HG03469 (cell line): ENCODE data around the gene CFAP299.
"Not testable (repeated sequence)": the region's sequence is repeated elsewhere in the genome, so short reads cannot be mapped to it uniquely, and the experiment has no call there.

Experiments
- ATAC-seq: cut with Tn5 transposase; IDR thresholded peaks from one replicate; pipeline ENCODE4 v1.9.1; 2021; ENCODE audit warnings: mild to moderate bottlenecking, moderate library complexity, moderate number of reproducible peaks; ENCODE audit not compliant: unreplicated experiment

The CFAP299 gene

GRCh38 chr4:80335554-80336358 lies at the start of gene CFAP299:
CFAP299 (plus strand) TSS chr4:80335730.
- ATAC-seq, result peak; percentile 99

DNA sequence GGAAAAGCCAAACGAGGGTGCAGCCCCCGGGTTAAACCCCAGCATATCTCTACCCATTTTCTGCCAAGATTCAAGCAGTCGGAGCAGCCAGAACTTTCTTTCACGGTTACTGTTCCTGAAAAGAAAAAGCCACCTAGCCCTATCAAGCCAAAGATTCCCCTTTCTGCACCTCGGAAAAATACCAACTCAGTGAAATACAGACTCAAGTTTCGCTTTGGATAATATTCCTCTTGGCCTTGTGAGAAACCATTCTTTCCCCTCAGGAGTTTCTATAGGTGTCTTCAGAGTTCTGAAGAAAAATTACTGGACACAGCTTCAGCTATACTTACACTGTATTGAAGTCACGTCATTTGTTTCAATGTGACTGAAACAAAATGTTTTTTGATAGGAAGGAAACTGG lies 49.1 kb upstream of the CFAP299 start:
- no peak for ATAC-seq

- not testable (repeated sequence) for ATAC-seq
Observed at GRCh38 chr4:80290665-80291064, 44.9 kb upstream of the CFAP299 start.

DNA sequence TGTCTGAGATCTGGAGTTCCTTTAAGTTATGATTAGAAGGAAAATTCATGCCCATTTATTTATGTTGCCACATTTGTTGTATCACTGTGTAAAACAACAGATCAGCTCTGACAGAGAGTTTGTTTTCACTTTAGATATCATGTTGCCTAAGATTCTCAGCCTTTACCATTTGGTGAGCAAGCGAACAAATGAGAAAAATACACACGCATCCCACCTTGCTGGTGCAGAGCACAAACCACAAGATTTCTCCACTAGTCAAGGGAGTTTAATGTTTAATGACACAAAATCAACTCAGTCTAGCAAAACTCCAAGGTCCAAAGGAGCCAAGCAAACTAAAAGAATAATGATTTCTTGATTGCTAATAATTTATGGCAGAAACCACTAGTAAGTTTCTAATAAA lies 41.3 kb upstream of the CFAP299 start:
- ATAC-seq, result no peak

DNA sequence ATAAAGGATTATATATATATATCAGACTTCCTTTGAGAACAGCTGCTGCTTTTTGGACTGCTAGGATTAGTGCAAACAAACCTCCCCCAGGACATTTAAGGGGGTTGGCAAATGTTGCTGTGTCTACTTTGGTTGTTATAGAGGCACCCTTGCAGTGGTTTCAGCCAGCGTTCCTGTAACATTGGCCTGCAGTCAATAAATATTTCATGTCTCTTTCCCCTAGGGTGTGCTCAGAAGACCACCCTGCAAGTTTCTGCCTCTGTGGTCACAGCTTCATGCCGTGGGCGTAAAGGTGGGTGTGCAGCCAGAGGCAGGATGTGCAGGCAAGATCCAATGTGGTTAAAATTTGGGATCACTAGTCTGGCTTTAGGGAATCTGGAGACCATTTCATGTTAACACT lies 40.2 kb upstream of the CFAP299 start:
- no peak for ATAC-seq

DNA sequence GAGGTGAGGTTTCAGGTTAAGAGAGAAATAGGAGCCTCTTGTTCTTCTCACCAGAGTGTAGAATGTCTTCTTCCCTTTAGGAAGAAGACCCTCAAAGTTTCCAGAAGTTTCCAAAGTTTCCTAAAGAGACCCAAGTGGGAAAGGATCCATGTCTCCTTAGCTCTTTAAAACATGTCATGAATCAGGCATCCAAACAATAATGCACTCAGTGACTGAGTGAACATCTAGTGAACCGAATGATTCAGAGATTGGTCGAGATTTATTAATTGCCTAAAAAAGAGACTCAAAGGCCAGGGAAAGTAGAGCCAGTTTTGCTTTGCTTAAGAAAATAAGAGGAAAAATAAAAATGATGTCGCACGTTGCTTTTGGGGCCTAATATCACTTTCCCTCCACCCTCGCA lies 39.7 kb upstream of the CFAP299 start:
- no peak for ATAC-seq

GRCh38 chr4:80301884-80302283 lies 33.6 kb upstream of the CFAP299 start:
- no peak for ATAC-seq

- ATAC-seq, result no peak
Observed at GRCh38 chr4:80302616-80303223, 32.8 kb upstream of the CFAP299 start.

DNA sequence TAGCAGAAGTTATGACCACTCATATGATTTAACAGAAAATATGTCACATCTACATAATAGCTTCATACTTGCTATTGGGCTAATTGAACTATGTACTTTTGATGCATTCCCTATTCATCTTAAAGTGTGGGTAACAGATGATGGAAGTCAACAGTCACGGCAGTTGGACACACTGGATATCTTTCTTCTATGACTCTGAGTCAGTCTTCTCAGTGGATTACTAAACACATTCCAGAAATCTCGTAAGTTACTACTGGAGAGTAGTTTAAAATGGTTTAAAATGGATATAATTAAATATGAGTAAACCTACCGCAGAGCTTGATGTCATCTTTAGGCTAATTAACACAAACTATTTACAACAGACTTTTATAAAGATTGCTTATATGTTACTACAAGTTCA lies 30.1 kb upstream of the CFAP299 start:
- ATAC-seq, result no peak

GRCh38 chr4:80306260-80306659 lies 29.3 kb upstream of the CFAP299 start:
- no peak for ATAC-seq

- ATAC-seq, result no peak
Observed at GRCh38 chr4:80307183-80307735, 28.3 kb upstream of the CFAP299 start.

GRCh38 chr4:80307774-80308465 lies 27.6 kb upstream of the CFAP299 start:
- ATAC-seq, result no peak

DNA sequence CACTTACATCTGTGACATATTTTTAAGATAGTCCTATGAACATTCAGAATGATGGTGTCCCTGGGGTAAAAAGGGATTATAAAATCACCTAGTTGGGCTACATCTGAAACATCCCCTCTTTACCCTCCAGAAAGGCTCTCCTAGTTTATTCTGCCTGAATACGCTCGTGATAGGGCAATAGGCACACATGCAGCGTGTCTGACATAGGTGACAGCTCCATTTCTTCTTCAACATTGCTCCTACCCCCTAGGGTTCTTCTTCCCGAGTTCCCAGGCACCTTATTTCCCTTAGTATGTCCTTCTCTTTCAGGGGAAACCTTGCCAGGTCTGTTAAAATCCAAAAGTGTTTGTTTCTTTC lies 27.1 kb upstream of the CFAP299 start:
- ATAC-seq, result no peak

GRCh38 chr4:80309294-80310004 lies 26.1 kb upstream of the CFAP299 start:
- ATAC-seq, result no peak

DNA sequence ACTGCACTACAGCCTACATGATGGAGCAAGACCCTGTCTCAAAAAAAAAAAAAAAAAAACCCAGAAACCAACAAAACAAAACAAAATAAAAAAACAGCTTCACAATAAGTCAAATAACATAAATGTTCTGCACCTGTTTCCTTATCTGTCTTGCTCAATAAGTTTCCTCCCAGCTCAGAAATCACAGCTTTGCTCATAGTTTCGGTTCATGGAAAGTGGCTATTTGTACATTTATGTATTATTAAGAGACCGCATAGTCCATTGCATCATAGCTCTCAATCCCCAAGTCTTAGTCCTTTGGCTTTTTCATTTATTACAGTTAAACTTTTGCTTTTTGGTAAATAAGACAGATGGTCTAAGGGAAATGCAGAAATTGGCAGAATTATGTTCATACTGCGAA lies 24.4 kb upstream of the CFAP299 start:
- ATAC-seq, result no peak

GRCh38 chr4:80312124-80312523 lies 23.4 kb upstream of the CFAP299 start:
- no peak for ATAC-seq

GRCh38 chr4:80313627-80314026 lies 21.9 kb upstream of the CFAP299 start:
- ATAC-seq, result no peak

DNA sequence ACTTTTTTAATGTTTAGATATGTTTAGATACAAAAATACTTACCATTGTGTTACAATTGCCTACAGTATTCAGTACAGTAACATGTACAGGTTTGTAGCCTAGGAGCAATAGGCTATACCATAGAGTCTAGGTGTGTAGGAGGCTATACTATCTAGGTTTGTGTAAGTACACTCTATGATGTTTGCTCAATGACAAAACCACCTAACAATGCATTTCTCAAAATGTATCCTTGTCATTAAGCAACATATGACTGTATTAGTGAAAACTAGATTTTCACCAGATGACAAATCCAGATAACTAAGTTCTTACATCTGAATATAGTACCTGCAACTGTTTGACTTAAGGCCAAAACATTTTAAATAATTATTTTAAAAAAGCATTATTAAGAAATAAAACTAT lies 19.7 kb upstream of the CFAP299 start:
- not testable (repeated sequence) for ATAC-seq

GRCh38 chr4:80321341-80321740 lies 14.2 kb upstream of the CFAP299 start:
- ATAC-seq, result no peak

- ATAC-seq, result no peak
Observed at GRCh38 chr4:80321776-80322175, 13.8 kb upstream of the CFAP299 start.

GRCh38 chr4:80322716-80323115 lies 12.8 kb upstream of the CFAP299 start:
- no peak for ATAC-seq
